GM21367 (cell line): ENCODE results near the gene CHD3.
A peak's percentile ranks its signal among the peaks of the same experiment; 100 is the strongest.
"Not testable (repeated sequence)": the region's sequence is repeated elsewhere in the genome, so short reads cannot be mapped to it uniquely, and the experiment has no call there.

Experiments used
- ATAC-seq: cut with Tn5 transposase; IDR thresholded peaks from one replicate; pipeline ENCODE4 v1.9.1; 2021; ENCODE audit not compliant: unreplicated experiment

The CHD3 gene

DNA sequence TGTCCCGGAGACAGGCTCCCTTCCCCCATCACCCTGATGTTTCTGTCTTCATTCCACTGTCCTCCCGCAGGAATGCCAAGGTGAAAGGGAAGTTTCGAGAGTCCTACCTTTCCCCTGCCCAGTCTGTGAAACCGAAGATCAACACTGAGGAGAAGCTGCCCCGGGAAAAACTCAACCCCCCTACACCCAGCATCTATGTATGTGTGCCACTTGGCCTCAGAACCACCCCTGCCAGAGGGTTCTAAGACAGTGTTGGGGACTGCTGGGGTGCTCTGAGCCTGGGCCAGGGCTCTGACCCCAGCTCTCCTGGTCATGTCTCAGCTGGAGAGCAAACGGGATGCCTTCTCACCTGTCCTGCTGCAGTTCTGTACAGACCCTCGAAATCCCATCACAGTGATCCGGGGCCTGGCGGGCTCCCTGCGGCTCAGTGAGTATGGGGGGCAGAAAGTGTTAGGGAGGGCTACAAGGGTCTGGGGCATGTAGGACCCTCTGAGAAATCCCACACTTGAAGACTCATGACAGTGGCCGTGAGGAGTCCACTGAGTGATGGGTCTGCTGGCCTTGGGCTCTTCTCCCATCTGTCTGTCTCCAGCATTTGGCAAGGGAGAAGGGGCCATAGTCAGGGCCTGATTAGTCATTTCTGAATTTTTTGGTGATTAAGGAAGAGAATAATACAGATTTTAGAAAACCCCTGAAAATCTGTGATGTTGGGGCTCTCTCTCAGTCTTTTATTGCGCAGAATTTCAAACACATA, 38.7 kb upstream of the CHD3 start:
- no peak for ATAC-seq

DNA sequence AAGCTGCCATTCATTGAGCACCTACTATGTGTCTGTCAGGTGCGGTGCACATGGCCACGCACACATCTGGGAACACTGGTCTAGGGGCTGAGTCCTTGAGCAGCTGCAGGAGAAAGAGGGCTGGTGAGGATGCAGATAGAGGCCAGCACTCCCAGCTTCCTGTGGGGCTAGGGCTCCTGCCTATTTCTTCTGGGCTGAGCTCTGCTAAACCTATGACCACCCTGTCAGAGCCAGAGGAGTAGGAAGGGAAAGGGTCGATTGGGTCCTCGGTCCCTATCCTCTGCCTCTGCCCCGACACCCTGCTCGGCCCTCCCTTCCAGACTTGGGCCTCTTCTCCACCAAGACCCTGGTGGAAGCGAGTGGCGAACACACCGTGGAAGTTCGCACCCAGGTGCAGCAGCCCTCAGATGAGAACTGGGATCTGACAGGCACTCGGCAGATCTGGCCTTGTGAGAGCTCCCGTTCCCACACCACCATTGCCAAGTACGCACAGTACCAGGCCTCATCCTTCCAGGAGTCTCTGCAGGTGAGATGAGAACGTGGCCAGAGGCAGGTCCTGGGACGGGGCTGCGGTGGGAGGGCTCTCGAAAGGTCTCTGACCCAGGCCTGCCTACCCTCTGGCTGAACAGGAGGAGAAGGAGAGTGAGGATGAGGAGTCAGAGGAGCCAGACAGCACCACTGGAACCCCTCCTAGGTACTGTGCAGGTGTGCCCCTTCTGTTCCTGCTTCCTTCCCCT, 37.7 kb upstream of the CHD3 start:
- ATAC-seq, result no peak

DNA sequence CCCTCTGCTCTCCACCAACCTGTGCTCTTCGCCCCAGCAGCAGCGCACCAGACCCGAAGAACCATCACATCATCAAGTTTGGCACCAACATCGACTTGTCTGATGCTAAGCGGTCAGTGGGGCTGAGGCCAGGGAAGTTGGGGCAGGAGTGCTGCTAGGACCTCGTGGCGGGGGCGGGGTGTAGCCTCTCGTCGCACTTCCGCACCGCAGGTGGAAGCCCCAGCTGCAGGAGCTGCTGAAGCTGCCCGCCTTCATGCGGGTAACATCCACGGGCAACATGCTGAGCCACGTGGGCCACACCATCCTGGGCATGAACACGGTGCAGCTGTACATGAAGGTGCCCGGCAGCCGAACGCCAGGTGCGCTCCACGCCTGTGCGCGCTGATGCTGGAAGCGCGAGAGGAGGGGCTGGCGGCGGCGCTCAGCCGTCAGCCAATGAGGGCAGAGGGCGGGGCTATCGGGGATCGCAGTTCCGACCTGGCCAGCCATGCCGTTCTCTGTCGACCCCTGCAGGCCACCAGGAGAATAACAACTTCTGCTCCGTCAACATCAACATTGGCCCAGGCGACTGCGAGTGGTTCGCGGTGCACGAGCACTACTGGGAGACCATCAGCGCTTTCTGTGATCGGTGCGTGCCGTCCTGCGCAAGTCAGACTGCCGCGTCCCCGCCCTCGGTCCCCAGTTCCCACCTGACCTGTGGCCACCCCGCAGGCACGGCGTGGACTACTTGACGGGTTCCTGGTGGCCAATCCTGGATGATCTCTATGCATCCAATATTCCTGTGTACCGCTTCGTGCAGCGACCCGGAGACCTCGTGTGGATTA, 36.9 kb upstream of the CHD3 start:
- peak; percentile 46 for ATAC-seq

DNA sequence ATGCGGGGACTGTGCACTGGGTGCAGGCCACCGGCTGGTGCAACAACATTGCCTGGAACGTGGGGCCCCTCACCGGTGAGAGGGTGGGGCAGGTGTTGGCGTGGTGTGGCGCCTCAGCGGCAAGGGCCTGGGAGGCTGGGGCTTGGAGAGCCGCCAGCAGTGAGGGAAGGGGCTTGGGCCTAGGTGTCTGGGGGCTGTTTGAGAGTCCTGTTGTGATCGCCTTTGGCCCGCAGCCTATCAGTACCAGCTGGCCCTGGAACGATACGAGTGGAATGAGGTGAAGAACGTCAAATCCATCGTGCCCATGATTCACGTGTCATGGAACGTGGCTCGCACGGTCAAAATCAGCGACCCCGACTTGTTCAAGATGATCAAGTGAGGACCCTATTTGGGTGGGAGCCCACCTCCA, 36.3 kb upstream of the CHD3 start:
- ATAC-seq, result no peak

DNA sequence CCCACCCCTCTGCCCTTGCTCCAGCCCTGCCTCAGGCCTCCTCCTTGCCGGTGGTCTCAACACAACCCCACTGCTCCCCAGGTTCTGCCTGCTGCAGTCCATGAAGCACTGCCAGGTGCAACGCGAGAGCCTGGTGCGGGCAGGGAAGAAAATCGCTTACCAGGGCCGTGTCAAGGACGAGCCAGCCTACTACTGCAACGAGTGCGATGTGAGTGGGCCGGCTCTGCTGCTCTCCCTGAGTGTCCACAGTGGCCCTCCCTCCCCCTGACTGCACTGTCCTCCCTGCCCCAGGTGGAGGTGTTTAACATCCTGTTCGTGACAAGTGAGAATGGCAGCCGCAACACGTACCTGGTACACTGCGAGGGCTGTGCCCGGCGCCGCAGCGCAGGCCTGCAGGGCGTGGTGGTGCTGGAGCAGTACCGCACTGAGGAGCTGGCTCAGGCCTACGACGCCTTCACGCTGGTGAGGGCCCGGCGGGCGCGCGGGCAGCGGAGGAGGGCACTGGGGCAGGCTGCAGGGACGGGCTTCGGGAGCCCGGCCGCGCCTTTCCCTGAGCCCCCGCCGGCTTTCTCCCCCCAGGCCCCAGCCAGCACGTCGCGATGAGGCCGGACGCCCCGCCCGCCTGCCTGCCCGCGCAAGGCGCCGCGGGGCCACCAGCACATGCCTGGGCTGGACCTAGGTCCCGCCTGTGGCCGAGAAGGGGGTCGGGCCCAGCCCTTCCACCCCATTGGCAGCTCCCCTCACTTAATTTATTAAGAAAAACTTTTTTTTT, 35.5 kb upstream of the CHD3 start:
- no peak for ATAC-seq

DNA sequence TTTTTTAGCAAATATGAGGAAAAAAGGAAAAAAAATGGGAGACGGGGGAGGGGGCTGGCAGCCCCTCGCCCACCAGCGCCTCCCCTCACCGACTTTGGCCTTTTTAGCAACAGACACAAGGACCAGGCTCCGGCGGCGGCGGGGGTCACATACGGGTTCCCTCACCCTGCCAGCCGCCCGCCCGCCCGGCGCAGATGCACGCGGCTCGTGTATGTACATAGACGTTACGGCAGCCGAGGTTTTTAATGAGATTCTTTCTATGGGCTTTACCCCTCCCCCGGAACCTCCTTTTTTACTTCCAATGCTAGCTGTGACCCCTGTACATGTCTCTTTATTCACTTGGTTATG, 34.9 kb upstream of the CHD3 start:
- no peak for ATAC-seq

DNA sequence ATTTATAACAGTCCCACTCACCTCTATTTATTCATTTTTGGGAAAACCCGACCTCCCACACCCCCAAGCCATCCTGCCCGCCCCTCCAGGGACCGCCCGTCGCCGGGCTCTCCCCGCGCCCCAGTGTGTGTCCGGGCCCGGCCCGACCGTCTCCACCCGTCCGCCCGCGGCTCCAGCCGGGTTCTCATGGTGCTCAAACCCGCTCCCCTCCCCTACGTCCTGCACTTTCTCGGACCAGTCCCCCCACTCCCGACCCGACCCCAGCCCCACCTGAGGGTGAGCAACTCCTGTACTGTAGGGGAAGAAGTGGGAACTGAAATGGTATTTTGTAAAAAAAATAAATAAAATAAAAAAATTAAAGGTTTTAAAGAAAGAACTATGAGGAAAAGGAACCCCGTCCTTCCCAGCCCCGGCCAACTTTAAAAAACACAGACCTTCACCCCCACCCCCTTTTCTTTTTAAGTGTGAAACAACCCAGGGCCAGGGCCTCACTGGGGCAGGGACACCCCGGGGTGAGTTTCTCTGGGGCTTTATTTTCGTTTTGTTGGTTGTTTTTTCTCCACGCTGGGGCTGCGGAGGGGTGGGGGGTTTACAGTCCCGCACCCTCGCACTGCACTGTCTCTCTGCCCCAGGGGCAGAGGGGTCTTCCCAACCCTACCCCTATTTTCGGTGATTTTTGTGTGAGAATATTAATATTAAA, 34.4 kb upstream of the CHD3 start:
- ATAC-seq, result no peak

DNA sequence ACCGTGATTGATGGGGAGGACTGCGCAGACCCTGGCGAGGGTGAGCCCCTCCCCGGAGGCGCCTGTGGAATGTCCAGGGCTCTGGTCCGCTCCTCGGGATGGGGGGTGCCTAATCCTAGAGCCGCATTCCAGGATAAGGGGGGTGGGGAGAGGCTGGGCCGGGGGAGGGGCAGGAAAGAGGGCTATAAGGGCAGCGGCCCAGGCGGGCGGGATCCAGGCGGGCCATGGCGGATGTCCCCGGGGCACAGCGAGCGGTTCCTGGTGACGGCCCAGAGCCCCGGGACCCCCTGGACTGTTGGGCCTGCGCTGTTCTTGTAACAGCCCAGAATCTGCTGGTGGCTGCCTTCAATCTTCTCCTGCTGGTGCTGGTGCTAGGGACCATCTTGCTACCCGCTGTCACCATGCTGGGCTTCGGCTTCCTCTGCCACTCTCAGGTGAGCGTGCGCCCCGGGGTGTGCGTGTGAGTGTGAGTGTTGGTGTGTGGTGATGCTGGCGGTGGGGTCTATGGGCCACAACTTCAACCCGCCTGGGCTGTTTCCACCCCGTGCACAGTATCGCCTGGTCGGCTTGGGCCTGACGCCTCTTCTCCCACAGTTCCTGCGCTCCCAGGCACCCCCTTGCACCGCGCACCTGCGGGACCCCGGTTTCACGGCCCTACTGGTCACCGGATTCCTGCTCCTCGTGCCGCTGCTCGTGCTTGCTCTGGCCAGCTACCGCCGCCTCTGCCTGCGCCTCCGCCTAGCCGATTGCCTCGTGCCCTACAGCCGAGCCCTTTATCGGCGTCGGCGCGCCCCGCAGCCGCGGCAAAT, 33.5 kb upstream of the CHD3 start, which contains the start of gene TMEM88:
TMEM88 (plus strand) TSS at position 216 of the 809 bp plus-strand sequence; CDS start at position 225, 9 bp downstream.
- no peak for ATAC-seq

DNA sequence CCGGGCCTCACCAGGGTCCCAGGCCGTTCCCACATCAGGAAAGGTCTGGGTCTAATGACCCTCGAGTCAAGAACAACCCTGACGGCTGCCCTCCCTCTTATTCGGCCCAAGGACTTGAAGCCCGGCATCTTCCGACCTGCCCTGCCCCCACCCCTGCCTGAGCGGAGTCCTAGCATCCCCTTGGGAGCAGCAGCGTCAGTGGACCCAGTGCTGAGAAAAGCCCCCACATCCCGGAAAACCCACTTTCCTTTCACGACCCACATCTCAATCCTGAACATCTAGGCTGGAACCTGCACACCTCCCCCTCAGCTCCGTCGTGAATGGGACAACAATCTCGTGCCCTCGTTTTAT, 33.0 kb upstream of the CHD3 start:
- ATAC-seq, result no peak

DNA sequence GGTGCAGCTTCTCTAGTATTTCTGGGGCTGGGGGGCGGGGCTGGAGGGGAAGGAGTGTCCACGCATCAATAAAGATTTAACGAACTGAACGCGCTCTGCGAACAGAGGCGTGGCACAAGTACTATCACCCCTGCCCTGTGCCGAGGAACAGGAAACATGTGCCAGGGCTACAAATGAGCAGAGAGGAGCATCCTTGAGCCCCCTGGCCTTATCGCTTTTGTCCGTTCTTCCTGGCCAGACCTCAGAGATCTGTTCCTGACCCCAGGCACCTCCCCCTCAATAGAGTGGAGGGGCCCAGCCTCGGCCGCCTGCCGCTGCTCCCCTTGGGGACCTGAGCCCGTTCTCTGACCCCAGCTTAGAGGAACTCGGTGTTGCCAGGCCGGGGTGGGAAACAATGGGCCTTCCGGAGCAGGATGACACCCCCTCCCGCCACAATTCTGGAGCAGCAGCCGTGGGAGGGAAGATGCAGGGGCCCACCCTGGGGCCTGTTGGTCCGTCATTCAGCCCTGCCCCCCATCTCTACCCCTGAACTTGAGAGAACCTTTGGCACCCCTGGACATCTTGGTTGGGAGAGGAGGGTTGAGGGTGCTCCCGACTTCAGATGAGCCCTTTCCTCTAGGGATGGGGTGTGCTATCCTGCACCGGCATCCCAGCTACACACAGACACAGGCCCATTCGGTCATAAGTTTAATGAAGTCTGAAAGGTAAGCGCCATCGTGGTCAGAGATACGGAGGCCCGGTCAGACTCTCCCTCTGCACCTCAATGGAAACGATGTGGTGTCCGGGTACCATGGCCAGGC, 32.4 kb upstream of the CHD3 start:
- no peak for ATAC-seq

DNA sequence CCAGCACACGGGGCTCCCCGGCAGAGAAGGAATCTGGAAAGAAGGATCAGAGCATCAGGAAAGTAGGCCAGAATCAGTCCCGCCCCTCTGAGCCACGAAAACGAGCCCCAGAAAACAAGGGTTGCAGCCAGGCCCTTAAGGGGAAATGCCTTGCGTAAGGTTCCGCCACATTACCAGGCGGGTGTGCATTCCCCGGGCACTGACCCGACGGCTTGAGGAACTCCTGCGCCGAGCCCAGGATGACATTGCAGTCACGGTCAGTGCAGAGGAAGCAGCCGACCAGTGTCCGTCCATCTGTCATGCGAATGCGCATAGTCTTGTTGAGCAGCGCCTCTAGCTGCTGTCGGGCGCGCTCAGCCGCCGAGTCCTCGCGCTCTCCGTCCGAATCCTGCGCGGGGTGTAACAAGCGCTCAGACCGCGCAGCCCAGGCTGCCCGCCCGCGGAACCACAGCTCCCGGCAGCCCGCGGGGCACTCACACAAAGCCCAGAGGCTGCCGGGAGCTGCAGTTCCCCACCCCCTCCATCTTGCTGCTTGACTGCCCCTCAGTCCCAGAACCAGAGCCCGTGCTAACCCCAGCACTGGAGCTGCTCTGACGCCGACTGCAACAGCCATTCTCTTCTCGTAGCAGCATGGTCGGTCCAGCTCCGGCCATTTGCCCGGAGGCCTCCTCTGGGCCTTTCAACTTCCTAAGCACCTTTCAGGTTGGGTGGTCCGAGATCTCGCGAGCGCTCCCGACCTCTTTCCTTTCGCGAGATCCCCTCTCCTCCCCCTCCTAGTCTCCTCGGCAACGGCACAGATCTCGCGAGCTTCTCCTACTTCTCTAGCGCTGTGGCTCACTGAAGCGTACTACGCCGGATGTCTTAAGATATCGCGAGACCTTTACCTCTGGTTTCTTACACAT, 31.5 kb upstream of the CHD3 start, which contains the start of gene NAA38:
NAA38 (minus strand) TSS at position 749 of the 902 bp plus-strand sequence; CDS start at position 653, 96 bp downstream.
- peak; percentile 56 for ATAC-seq

DNA sequence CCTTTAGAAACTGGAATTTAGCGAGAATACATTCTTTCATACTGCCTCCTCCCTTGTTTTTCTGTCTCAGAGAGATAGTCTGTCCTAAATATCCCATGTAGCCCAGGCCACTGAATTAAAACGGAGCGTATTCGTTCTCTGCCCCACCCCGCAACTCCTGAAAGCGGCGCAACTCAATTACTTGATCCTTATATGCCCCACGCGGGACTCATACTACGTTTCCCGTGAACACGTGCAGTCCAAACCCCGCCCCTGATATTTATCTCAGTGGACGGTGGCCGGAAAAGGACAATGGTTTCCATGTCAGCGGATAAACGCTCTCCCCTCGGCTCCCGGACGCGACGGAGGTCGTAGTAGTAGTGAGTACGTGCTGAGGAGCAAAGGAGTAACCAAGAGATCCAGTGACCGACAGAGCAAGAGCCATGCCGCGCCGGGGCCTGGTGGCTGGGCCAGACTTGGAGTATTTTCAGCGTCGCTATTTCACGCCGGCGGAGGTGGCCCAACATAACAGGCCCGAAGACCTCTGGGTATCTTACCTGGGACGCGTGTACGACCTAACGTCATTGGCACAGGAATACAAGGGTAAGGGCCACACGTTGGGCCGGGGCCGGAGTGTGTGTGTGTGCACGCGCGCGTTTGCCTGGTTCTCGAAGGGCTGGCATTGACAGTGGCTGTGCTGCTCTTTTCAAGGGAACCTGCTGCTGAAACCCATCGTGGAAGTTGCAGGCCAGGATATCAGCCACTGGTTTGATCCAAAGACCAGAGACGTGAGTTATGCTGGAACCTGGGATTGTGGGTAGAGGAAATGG, 30.7 kb upstream of the CHD3 start, which contains the start of gene CYB5D1:
CYB5D1 (plus strand) TSS at position 291 of the 809 bp plus-strand sequence; CDS start at position 423, 132 bp downstream.
- peak; percentile 34 for ATAC-seq

DNA sequence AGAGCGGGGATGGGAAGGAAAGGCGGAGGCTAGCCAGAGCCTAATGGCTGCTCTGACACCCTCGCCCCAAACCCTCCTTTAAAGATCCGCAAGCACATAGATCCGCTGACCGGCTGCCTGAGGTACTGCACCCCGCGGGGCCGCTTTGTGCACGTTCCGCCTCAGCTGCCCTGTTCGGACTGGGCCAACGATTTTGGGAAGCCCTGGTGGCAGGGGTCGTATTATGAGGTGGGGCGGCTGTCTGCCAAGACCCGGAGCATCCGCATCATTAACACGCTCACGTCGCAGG, 30.1 kb upstream of the CHD3 start:
- ATAC-seq, result no peak

DNA sequence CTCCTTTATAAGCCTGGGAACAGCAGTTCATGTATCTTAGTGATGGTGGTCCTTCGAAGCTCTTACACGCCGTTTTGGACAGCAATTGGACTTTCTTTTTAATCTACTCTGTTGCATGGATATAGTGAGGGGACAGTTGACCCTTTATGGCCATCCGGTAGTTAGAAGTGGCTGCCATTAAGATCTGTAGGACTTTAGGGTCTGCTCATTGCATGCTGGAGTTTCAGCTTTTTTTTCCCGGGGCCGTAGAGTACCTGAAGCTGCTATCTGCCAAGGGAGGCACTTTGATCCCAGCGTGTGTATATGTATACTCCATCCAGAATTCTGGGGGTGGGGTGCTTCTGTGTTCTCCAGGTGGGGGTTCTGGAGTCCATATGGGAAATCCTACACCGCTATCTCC, 29.6 kb upstream of the CHD3 start:
- no peak for ATAC-seq

DNA sequence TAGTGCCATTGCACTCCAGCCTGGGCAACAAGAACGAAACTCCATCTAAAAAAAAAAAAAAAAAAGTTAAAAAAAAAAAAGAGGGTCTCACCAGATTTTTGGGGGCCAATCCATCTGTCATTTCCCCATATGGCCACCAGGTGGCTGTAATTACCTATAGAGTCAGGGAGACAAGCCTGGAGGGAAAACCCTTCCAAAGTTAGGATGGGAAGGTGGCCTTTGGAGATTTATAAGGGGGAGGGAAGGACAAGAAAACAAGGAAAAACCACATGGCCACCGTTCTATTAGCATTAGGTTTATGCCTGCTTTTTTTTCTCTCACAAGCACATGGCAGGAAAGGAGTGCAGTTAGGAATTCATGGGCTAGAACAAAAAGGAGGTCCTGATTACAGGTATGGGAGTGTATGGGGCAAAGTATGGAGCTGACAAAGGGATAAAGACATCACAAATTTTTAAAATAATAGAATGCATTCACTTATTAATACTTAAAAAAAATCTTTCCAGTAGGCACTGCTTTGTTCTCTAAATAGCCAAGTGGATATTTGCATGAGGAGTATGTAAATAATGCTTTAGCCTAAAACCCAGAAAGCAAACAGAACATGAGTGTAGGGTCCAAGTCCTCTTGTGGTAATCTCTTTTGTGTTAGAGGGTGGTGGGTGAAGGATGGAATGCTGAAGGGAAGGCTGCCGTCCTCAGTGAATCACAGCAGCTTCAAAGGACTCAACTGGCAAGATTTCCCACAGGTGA, 25.7 kb upstream of the CHD3 start:
- ATAC-seq, result no peak

DNA sequence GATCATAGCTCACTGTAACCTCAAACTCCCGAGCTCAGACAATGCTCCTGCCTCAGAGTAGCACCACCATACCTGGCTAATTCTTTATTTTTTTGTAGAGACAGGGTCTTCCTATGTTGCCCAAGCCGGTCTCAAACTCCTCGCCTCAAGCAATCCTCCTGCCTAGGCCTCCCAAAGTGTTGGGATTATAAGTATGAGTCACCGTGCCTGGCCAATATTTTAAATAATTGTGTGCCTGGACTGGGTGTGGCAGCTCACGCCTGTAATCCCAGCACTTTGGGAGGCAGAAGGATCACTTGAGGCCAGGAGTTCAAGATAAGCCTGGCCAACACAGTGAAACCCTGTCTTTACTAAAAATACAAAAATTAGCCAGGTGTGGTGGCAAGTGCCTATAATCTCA, 24.2 kb upstream of the CHD3 start:
- ATAC-seq, result not testable (repeated sequence)
